Kidney epithelial cell (primary cell): Measurements from ENCODE around the gene DUSP2. TPM values are rescaled to one million over a fixed set of nuclear protein-coding genes. Genes with fewer than 3 reads are reported as not detected.

Source experiments
- DNase-seq: peaks from one replicate; pipeline ENCODE4 v3.0.0-alpha.2; 2010; ENCODE audit warnings: low read depth
- H3K27me3 ChIP-seq: 2 replicates; pipeline ENCODE4 v1.6.0; 2011; ENCODE audit warnings: low read length; ENCODE audit not compliant: control insufficient read depth, insufficient read depth
- H3K36me3 ChIP-seq: 2 replicates; pipeline ENCODE4 v1.5.1; 2011; ENCODE audit warnings: low read length; ENCODE audit not compliant: control insufficient read depth, insufficient read depth
- H3K4me3 ChIP-seq: 2 replicates; pipeline ENCODE4 v1.5.1; 2011; ENCODE audit warnings: low read depth, mild to moderate bottlenecking, control low read depth, low read length
- CTCF ChIP-seq: IDR thresholded peaks from 2 replicates; pipeline ENCODE4 v1.5.1; 2011; ENCODE audit warnings: mild to moderate bottlenecking, moderate library complexity, low read length, control low read depth, inconsistent platforms; ENCODE audit not compliant: insufficient read depth, poor library complexity, severe bottlenecking
- total RNA-seq: library from RNA; depleted of rRNA; stranded (reverse); fragments of >200 nt; gene quantifications from 2 replicates; pipeline ENCODE4 v1.2.3, GENCODE V29; 2015

Gene DUSP2
- total RNA-seq, 1 donor from 2014 or later, result 1.7 TPM

- Histone ChIP-seq H3K27me3 (peaks cover 26% of the 10 kb centered on the region), H3K36me3 (no peaks in the 10 kb centered on the region), H3K4me3 (no peak overlapping the region)
- no peak for TF ChIP-seq CTCF
- no peak for DNase-seq
Measured at GRCh38 chr2:96154506-96155380, 9.5 kb upstream of the DUSP2 start.

- no peak overlapping the region for H3K4me3 ChIP-seq
- TF ChIP-seq CTCF, result no peak
- no peaks in the 10 kb centered on the region for H3K36me3 ChIP-seq
- H3K27me3 ChIP-seq, result peaks cover 23% of the 10 kb centered on the region
- DNase-seq, result no peak
Measured at GRCh38 chr2:96153991-96154431, 8.8 kb upstream of the DUSP2 start.

GRCh38 chr2:96153291-96153713 is 8.1 kb upstream of the DUSP2 start:
- DNase-seq, result no peak
- H3K36me3 ChIP-seq, result no peaks in the 10 kb centered on the region
- no peak overlapping the region for H3K4me3 ChIP-seq
- peaks cover 19% of the 10 kb centered on the region for H3K27me3 ChIP-seq
- no peak for TF ChIP-seq CTCF

- DNase-seq, result no peak
- H3K4me3 ChIP-seq, result no peak overlapping the region
- no peak for TF ChIP-seq CTCF
- H3K36me3 ChIP-seq, result no peaks in the 10 kb centered on the region
- H3K27me3 ChIP-seq, result peaks cover 16% of the 10 kb centered on the region
Measured at GRCh38 chr2:96152304-96153161, 7.3 kb upstream of the DUSP2 start.

- no peaks in the 10 kb centered on the region for H3K36me3 ChIP-seq
- no peak overlapping the region for H3K4me3 ChIP-seq
- DNase-seq, result no peak
- H3K27me3 ChIP-seq, result peaks cover 11% of the 10 kb centered on the region
- no peak for TF ChIP-seq CTCF
Measured at GRCh38 chr2:96151595-96152303, 6.5 kb upstream of the DUSP2 start.
